Epithelial cell of esophagus (primary cell): ENCODE data around the gene PIWIL4.
"Not testable (repeated sequence)": the region's sequence is repeated elsewhere in the genome, so short reads cannot be mapped to it uniquely, and the experiment has no call there.

Source experiments
- DNase-seq: peaks from one replicate; pipeline ENCODE4 v3.0.0; 2010; ENCODE audit warnings: low read depth
- H3K4me3 ChIP-seq: 2 replicates; pipeline ENCODE4 v1.5.1; 2011; ENCODE audit warnings: mild to moderate bottlenecking, low read length, control low read depth
- CTCF ChIP-seq: IDR thresholded peaks from 2 replicates; pipeline ENCODE4 v1.5.1; 2011; ENCODE audit warnings: low read depth, mild to moderate bottlenecking, low read length, control low read depth, inconsistent platforms; ENCODE audit not compliant: insufficient read depth; ENCODE audit errors: missing control alignments

The PIWIL4 gene

DNA sequence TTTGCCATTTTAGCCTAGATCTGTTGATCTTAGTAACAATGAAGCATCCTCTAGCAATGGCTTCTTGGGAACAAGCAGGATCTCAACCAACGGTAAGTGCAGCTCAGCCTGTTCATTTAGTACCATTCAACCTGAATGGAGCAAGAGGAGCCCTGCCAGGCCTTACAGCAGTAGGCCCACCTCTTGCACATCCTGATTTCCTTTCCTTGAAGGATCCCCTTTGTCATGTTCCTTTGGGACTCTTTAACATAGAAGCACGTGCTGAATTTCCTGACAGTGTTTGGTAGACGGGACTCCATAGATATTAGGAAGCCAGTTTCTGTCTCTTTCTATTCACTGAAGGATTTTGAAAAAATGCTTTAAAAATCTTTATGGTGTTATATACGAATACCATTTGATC, 1.5 kb downstream of the PIWIL4 start:
- H3K4me3 ChIP-seq: no peak overlapping the region
- TF ChIP-seq CTCF: no peak
- no peak for DNase-seq

DNA sequence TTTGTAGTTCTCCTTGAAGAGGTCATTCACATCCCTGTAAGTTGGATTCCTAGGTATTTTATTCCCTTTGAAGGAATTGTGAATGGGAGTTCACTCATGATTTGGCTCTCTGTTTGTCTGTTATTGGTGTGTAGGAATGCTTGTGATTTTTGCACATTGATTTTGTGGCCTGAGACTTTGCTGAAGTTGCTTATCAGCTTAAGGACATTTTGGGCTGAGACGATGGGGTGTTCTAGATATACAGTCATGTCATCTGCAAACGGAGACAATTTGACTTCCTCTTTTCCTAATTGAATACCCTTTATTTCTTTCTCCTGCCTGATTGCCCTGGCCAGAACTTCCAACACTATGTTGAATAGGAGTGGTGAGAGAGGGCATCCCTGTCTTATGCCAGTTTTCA, 5.8 kb downstream of the PIWIL4 start:
- not testable (repeated sequence) for H3K4me3 ChIP-seq, DNase-seq

GRCh38 chr11:94574193-94574961, 7.2 kb downstream of the PIWIL4 start:
- no peak for TF ChIP-seq CTCF
- no peak for DNase-seq
- H3K4me3 ChIP-seq: no peak overlapping the region

- no peak for TF ChIP-seq CTCF
These were observed 9.1 kb downstream of the PIWIL4 start for GRCh38 chr11:94576306-94576705.

GRCh38 chr11:94577841-94578240, 10.7 kb downstream of the PIWIL4 start:
- no peak for DNase-seq
- no peak overlapping the region for H3K4me3 ChIP-seq

More at GRCh38 chr11:94576306-94576705, 9.1 kb downstream of the PIWIL4 start:
- no peak overlapping the region for H3K4me3 ChIP-seq
- DNase-seq: no peak

DNA sequence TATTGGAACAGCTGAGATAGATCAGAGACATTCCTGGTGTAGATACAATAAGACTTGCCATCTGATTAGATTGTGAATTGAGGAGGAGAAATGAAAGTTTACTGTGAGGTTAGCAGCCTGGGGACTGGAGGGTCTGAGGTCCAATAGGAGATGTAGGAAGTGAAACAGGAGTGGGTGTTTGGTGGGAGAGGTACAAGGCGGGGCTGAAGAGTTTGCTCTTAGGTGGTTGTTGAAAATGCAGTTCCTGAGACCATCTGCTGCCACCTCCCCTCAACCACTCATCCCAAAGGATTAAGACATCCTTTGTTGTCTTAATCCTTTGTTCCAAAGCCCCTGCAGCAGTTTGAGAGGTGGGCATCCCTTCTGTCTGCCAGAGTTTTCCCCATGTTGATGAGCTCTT, 14.8 kb downstream of the PIWIL4 start:
- DNase-seq: no peak
- no peak for TF ChIP-seq CTCF
- H3K4me3 ChIP-seq: no peak overlapping the region

More at GRCh38 chr11:94577841-94578240, 10.7 kb downstream of the PIWIL4 start:
- TF ChIP-seq CTCF: no peak

- TF ChIP-seq CTCF: no peak
- no peak for DNase-seq
- H3K4me3 ChIP-seq: no peak overlapping the region
These were observed 16.2 kb downstream of the PIWIL4 start for GRCh38 chr11:94583213-94583865.
